Measurements from ENCODE around the gene TMEM41B.
"Not testable (repeated sequence)": the region's sequence is repeated elsewhere in the genome, so short reads cannot be mapped to it uniquely, and the experiment has no call there.

TMEM41B gene

GRCh38 chr11:9259981-9260837 lies 54.2 kb downstream of the TMEM41B start:
- DNase-seq (ENCODE audit: low read depth): no peak

- DNase-seq (ENCODE audit: low read depth): not testable (repeated sequence)
Observed at GRCh38 chr11:9258279-9258678, 56.1 kb downstream of the TMEM41B start.

- no peak for DNase-seq (ENCODE audit: low read depth)
Observed at GRCh38 chr11:9254416-9254815, 60.0 kb downstream of the TMEM41B start.

- no peak for DNase-seq (ENCODE audit: low read depth)
Observed at GRCh38 chr11:9253086-9253485, 61.3 kb downstream of the TMEM41B start.

DNA sequence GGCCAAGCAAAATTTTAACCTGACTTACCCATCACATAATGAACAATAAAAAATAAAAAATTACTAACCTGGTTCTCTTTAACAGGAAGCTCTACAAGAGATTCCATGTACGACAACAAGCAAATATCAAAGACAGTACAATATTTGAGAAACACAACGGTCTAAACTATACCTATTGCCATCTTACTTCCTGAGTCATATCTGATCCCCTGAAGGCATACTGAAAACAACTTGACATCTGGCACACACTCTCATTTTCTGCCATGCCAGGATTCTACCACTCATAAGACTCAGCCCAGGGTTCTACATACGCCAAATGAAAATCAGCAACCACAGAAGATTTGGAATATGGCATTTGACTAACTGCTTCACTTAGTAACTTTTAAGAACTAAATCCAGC lies 63.1 kb downstream of the TMEM41B start:
- no peak for DNase-seq (ENCODE audit: low read depth)

GRCh38 chr11:9250139-9250582 lies 64.2 kb downstream of the TMEM41B start:
- no peak for DNase-seq (ENCODE audit: low read depth)

GRCh38 chr11:9249252-9249651 lies 65.1 kb downstream of the TMEM41B start:
- DNase-seq (ENCODE audit: low read depth): no peak

GRCh38 chr11:9247863-9248262 lies 66.5 kb downstream of the TMEM41B start:
- no peak for DNase-seq (ENCODE audit: low read depth)

DNA sequence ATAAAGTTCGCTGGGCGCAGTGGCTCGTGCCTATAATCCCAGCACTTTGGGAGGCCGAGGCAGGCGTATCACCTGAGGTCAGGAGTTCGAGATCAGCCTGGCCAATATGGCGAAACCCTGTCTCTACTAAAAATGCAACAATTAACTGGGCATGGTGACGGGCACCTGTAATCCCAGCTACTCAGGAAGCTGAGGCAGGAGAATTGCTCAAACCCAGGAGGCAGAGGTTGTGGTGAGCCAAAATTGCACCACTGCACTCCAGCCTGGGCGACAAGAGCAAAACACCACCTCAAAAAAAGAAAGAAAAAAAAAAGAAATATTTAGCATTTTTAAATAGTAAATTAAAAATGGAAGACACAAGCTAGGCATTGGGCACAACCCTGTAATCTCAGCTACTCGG lies 78.2 kb downstream of the TMEM41B start:
- not testable (repeated sequence) for DNase-seq (ENCODE audit: low read depth)

GRCh38 chr11:9232482-9232881 lies 81.9 kb downstream of the TMEM41B start:
- no peak for DNase-seq (ENCODE audit: low read depth)

- DNase-seq (ENCODE audit: low read depth): no peak
Observed at GRCh38 chr11:9231848-9232177, 82.6 kb downstream of the TMEM41B start.
